ENCODE data around the gene LGR5.
"Not testable (repeated sequence)": the region's sequence is repeated elsewhere in the genome, so short reads cannot be mapped to it uniquely, and the experiment has no call there.

LGR5 gene

GRCh38 chr12:71484272-71484905 is 44.8 kb downstream of the LGR5 start:
- Histone ChIP-seq H3K4me3 (replicated peaks; ENCODE audit: insufficient read depth, low read length) (no peak overlapping the region), H3K27ac (replicated peaks) (no peak overlapping the region), H3K27me3 (ENCODE audit: insufficient read depth, poor library complexity, severe bottlenecking) (no peaks in the 10 kb centered on the region)
- no peak for DNase-seq (ENCODE audit: low read depth in 1 of 2, low spot score in 1 of 2)
- TF ChIP-seq REST (IDR thresholded peaks at IDR 0.05; ENCODE audit: insufficient replicate concordance, low read depth) (no peak), SPI1 (IDR thresholded peaks at IDR 0.05; ENCODE audit: borderline replicate concordance, low read depth) (no peak), GABPA (IDR thresholded peaks at IDR 0.05; ENCODE audit: low read depth) (no peak), POLR2AphosphoS5 (IDR thresholded peaks at IDR 0.05; ENCODE audit: low read depth) (no peak), CTCF (IDR thresholded peaks at IDR 0.05; ENCODE audit: insufficient read depth, low read length) (no peak)

GRCh38 chr12:71490844-71491243 is 51.2 kb downstream of the LGR5 start:
- not testable (repeated sequence) for H3K27me3 ChIP-seq (ENCODE audit: insufficient read depth, poor library complexity, severe bottlenecking); H3K4me3 ChIP-seq (replicated peaks; ENCODE audit: insufficient read depth, low read length); DNase-seq (ENCODE audit: low read depth in 1 of 2, low spot score in 1 of 2); H3K27ac ChIP-seq (replicated peaks)

GRCh38 chr12:71492604-71493003 is 53.0 kb downstream of the LGR5 start:
- DNase-seq (ENCODE audit: low read depth in 1 of 2, low spot score in 1 of 2) = no peak
- H3K27me3 ChIP-seq (ENCODE audit: insufficient read depth, poor library complexity, severe bottlenecking) = no peaks in the 10 kb centered on the region
- H3K4me3 ChIP-seq (replicated peaks; ENCODE audit: insufficient read depth, low read length) = no peak overlapping the region
- H3K27ac ChIP-seq (replicated peaks) = no peak overlapping the region
- TF ChIP-seq REST (IDR thresholded peaks at IDR 0.05; ENCODE audit: insufficient replicate concordance, low read depth) (no peak), SPI1 (IDR thresholded peaks at IDR 0.05; ENCODE audit: borderline replicate concordance, low read depth) (no peak), CTCF (IDR thresholded peaks at IDR 0.05; ENCODE audit: insufficient read depth, low read length) (no peak)

- Histone ChIP-seq H3K4me3 (replicated peaks; ENCODE audit: insufficient read depth, low read length) (no peak overlapping the region), H3K27me3 (ENCODE audit: insufficient read depth, poor library complexity, severe bottlenecking) (no peaks in the 10 kb centered on the region), H3K27ac (replicated peaks) (no peak overlapping the region)
- no peak for DNase-seq (ENCODE audit: low read depth in 1 of 2, low spot score in 1 of 2)
- TF ChIP-seq POLR2AphosphoS5 (IDR thresholded peaks at IDR 0.05; ENCODE audit: low read depth) = no peak
- no peak for TF ChIP-seq GABPA (IDR thresholded peaks at IDR 0.05; ENCODE audit: low read depth)
Measured at GRCh38 chr12:71499834-71500233, 60.2 kb downstream of the LGR5 start.
